Measurements from ENCODE around the gene BAIAP3. TPM values are rescaled to one million over a fixed set of nuclear protein-coding genes. Genes with fewer than 3 reads are reported as not detected.

The BAIAP3 gene
- total and polyA plus RNA-seq, 2 of the 4 experiments (the other 2 are of a cell fraction): 0.36 to 0.65 TPM

GRCh38 chr16:1361685-1362360 is 28.4 kb downstream of the BAIAP3 start:
- BruUV-seq (replicated peaks): no TSS peak
- Histone ChIP-seq H3K4me3 (ENCODE audit: insufficient read depth, low read depth, low read length) (no peak overlapping the region), H3K14ac (replicated peaks; ENCODE audit: low read depth, low read length) (no peak overlapping the region), H3K4me2 (ENCODE audit: low read depth, low read length) (no peak overlapping the region), H4K91ac (ENCODE audit: insufficient read depth, low read depth, low read length) (no peak overlapping the region), H2AFZ (replicated peaks; ENCODE audit: low read length, poor library complexity) (no peak overlapping the region), H2BK120ac (ENCODE audit: low read depth, low read length) (no peak overlapping the region), H4K20me1 (ENCODE audit: insufficient read depth, low read length) (peaks cover 20% of the 10 kb centered on the region), H3K79me1 (ENCODE audit: low read depth in 1 of 2, low read length in 2 of 2) (peaks cover 6 to 60% of the 10 kb centered on the region in 2 experiments), H3K9me1 (ENCODE audit: insufficient read depth, low read length) (peaks cover 7% of the 10 kb centered on the region), H3K36me3 (ENCODE audit: control insufficient read depth, insufficient read depth, low read length) (peaks cover 51% of the 10 kb centered on the region), H2BK5ac (ENCODE audit: low read depth, low read length, poor library complexity, severe bottlenecking) (no peak overlapping the region), H3K27ac (ENCODE audit: insufficient read depth, low read length) (no peak overlapping the region), H3K4me1 (ENCODE audit: control insufficient read depth, insufficient read depth, low read length) (peaks cover 5% of the 10 kb centered on the region; the same call in 1 of the 2 replicates), H3K18ac (ENCODE audit: low read depth, low read length) (no peak overlapping the region), H3K9me3 (ENCODE audit: control insufficient read depth, insufficient read depth, low read length) (no peaks in the 10 kb centered on the region), H2BK20ac (ENCODE audit: low read depth, low read length) (no peak overlapping the region), H3K56ac (ENCODE audit: extremely low read depth, insufficient read depth, low read length) (no peak overlapping the region), H3K9ac (ENCODE audit: low read depth, low read length) (no peak overlapping the region), H3K4ac (ENCODE audit: low read depth, low read length) (no peak overlapping the region), H4K8ac (ENCODE audit: low read depth in 2 of 2, low read length in 2 of 2) (no peak overlapping the region), H4K5ac (ENCODE audit: low read depth, low read length) (no peak overlapping the region), H3K23ac (ENCODE audit: low read depth, low read length) (no peak overlapping the region), H2BK15ac (ENCODE audit: low read depth, low read length) (no peak overlapping the region), H2AK5ac (ENCODE audit: low read depth, low read length) (no peak overlapping the region), H3K27me3 (ENCODE audit: control insufficient read depth, insufficient read depth, low read length) (no peaks in the 10 kb centered on the region), H2AK9ac (replicated peaks; ENCODE audit: low read depth, low read length, poor library complexity) (no peak overlapping the region)
- dilution Hi-C loops (cut with HindIII; ENCODE audit: low sequenced_read_pairs, unreplicated experiment): no loop called here
- intact Hi-C loops (cut with micrococcal nuclease): no loop called here
- in situ Hi-C loops (cut with MboI; ENCODE audit: low sequenced_read_pairs): no loop called here
- TF ChIP-seq SMC3 (IDR thresholded peaks at IDR 0.05; ENCODE audit: low read depth, low read length): no peak
- no peak for TF ChIP-seq CTCF (conservative IDR thresholded peaks at IDR 0.05; ENCODE audit: low read depth, low read length)
- TF ChIP-seq MAZ (IDR thresholded peaks at IDR 0.05; ENCODE audit: borderline replicate concordance, low read depth, low read length): no peak
- TF ChIP-seq ELK1 (IDR thresholded peaks at IDR 0.05; ENCODE audit: borderline replicate concordance, low read depth, low read length): no peak
- TF ChIP-seq POLR2A (IDR thresholded peaks at IDR 0.05; ENCODE audit: low read depth, low read length): no peak
- TF ChIP-seq NFE2L2 (IDR thresholded peaks at IDR 0.05; ENCODE audit: low read depth, low read length): no peak
- no peak for TF ChIP-seq MAFK (IDR thresholded peaks at IDR 0.05; ENCODE audit: low read depth, low read length)
- TF ChIP-seq USF2 (IDR thresholded peaks at IDR 0.05; ENCODE audit: low read depth, low read length): no peak
- TF ChIP-seq BHLHE40 (IDR thresholded peaks at IDR 0.05; ENCODE audit: low read depth, low read length): no peak
- TF ChIP-seq FOS (IDR thresholded peaks at IDR 0.05; ENCODE audit: low read depth, low read length): no peak
- no peak for TF ChIP-seq RFX5 (IDR thresholded peaks at IDR 0.05; ENCODE audit: low read depth, low read length)
- TF ChIP-seq CHD1 (IDR thresholded peaks at IDR 0.05; ENCODE audit: low read depth, low read length): no peak
- TF ChIP-seq RAD21 (IDR thresholded peaks at IDR 0.05; ENCODE audit: low read length): no peak
- TF ChIP-seq RCOR1 (IDR thresholded peaks at IDR 0.05; ENCODE audit: insufficient replicate concordance, low read length): no peak
- TF ChIP-seq CEBPB (IDR thresholded peaks at IDR 0.05; ENCODE audit: low read depth, low read length): no peak
- TF ChIP-seq MXI1 (IDR thresholded peaks at IDR 0.05; ENCODE audit: borderline replicate concordance, low read depth, low read length): no peak
- 99% methylated on average over 23 of the region's 43 CpGs; no CpG with 5 or more reads in 1 of the 2 experiments for WGBS, 2 experiments (ENCODE audit: extremely low coverage in 2 of 2, insufficient read length in 1 of 2)
- CTCF ChIA-PET: no interaction called here
- DNase-seq (no peak), ATAC-seq (ENCODE audit: low read depth) (no peak)
- POLR2A ChIA-PET (ENCODE audit: unreplicated experiment): no interaction called here

All from IMR-90 (cell line).